ENCODE results near the gene MRPL20.
"Not testable (repeated sequence)": the region's sequence is repeated elsewhere in the genome, so short reads cannot be mapped to it uniquely, and the experiment has no call there.

Gene MRPL20

GRCh38 chr1:1406821-1407635 lies at the start of gene MRPL20:
TSS of gene MRPL20 (minus strand) at chr1:1407293. CDS start at chr1:1407217, 76 bp downstream.
- DNase-seq (ENCODE audit: extremely low spot score, insufficient read length, low read depth) = peak; percentile 89
- peak; percentile 94 for FAIRE-seq

- not testable (repeated sequence) for DNase-seq (ENCODE audit: extremely low spot score, insufficient read length, low read depth); FAIRE-seq
These were observed 49.7 kb upstream of the MRPL20 start for GRCh38 chr1:1456683-1457255.

GRCh38 chr1:1455934-1456333 lies 48.8 kb upstream of the MRPL20 start:
- FAIRE-seq; DNase-seq (ENCODE audit: extremely low spot score, insufficient read length, low read depth): not testable (repeated sequence)

GRCh38 chr1:1455366-1455884 lies 48.3 kb upstream of the MRPL20 start:
- FAIRE-seq (no peak), DNase-seq (ENCODE audit: extremely low spot score, insufficient read length, low read depth) (no peak)

GRCh38 chr1:1454286-1455056 lies 47.4 kb upstream of the MRPL20 start:
- not testable (repeated sequence) for FAIRE-seq; DNase-seq (ENCODE audit: extremely low spot score, insufficient read length, low read depth)

- DNase-seq (ENCODE audit: extremely low spot score, insufficient read length, low read depth) = no peak
These were observed 45.8 kb upstream of the MRPL20 start for GRCh38 chr1:1452882-1453281.

GRCh38 chr1:1452365-1452739 lies 45.3 kb upstream of the MRPL20 start:
- FAIRE-seq; DNase-seq (ENCODE audit: extremely low spot score, insufficient read length, low read depth): not testable (repeated sequence)

More at GRCh38 chr1:1452882-1453281, 45.8 kb upstream of the MRPL20 start:
- no peak for FAIRE-seq

GRCh38 chr1:1451696-1452364 lies 44.7 kb upstream of the MRPL20 start:
- DNase-seq (ENCODE audit: extremely low spot score, insufficient read length, low read depth) (no peak), FAIRE-seq (no peak)

- FAIRE-seq; DNase-seq (ENCODE audit: extremely low spot score, insufficient read length, low read depth): not testable (repeated sequence)
These were observed 43.5 kb upstream of the MRPL20 start for GRCh38 chr1:1450616-1451015.

- no peak for FAIRE-seq
- no peak for DNase-seq (ENCODE audit: extremely low spot score, insufficient read length, low read depth)
These were observed 42.1 kb upstream of the MRPL20 start, which contains the start of gene ATAD3C for GRCh38 chr1:1449099-1449739. TSS of gene ATAD3C (plus strand) at chr1:1449689. CDS start at chr1:1450684, 995 bp downstream.

GRCh38 chr1:1446631-1447030 lies 39.5 kb upstream of the MRPL20 start:
- DNase-seq (ENCODE audit: extremely low spot score, insufficient read length, low read depth); FAIRE-seq: not testable (repeated sequence)

- FAIRE-seq (no peak), DNase-seq (ENCODE audit: extremely low spot score, insufficient read length, low read depth) (no peak)
These were observed 35.1 kb upstream of the MRPL20 start for GRCh38 chr1:1442069-1442770.

GRCh38 chr1:1441002-1441888 lies 34.2 kb upstream of the MRPL20 start:
- peak; percentile 69 for FAIRE-seq
- peak; percentile 77 for DNase-seq (ENCODE audit: extremely low spot score, insufficient read length, low read depth)

GRCh38 chr1:1440262-1441001 lies 33.3 kb upstream of the MRPL20 start:
- DNase-seq (ENCODE audit: extremely low spot score, insufficient read length, low read depth) (no peak), FAIRE-seq (no peak)

GRCh38 chr1:1439546-1440261 lies 32.6 kb upstream of the MRPL20 start:
- DNase-seq (ENCODE audit: extremely low spot score, insufficient read length, low read depth) = no peak
- FAIRE-seq = no peak

Measured in GM18507 (cell line).